Measurements from ENCODE around the gene KCNAB2. TPM values are rescaled to one million over a fixed set of nuclear protein-coding genes. Genes with fewer than 3 reads are reported as not detected.

Gene KCNAB2
- total and polyA plus RNA-seq, 9 donors: 2.4 to 7.8 (median 5.4) TPM

- peaks cover 22% of the 10 kb centered on the region for H3K27me3 ChIP-seq (ENCODE audit: control insufficient read depth, insufficient read depth, low read length)
These were observed 15.0 kb upstream of the KCNAB2 start for GRCh38 chr1:6030547-6031261.

GRCh38 chr1:6033124-6033523, 12.6 kb upstream of the KCNAB2 start:
- 88% methylated on average over 8 of the region's 8 CpGs for WGBS (ENCODE audit: insufficient coverage)
- Histone ChIP-seq H3K27ac (ENCODE audit: low read length) (no peak overlapping the region), H3K27me3 (ENCODE audit: control insufficient read depth, insufficient read depth, low read length) (peaks cover 11% of the 10 kb centered on the region), H3K36me3 (ENCODE audit: control insufficient read depth, insufficient read depth, low read length) (no peaks in the 10 kb centered on the region), H3K9me3 (replicated peaks; ENCODE audit: control insufficient read depth, low read depth, low read length) (no peaks in the 10 kb centered on the region), H3K4me3 (ENCODE audit: low read length) (no peak overlapping the region), H3K4me1 (ENCODE audit: control insufficient read depth, insufficient read depth, low read length) (no peaks in the 10 kb centered on the region)
- DNase-seq: no peak

More at GRCh38 chr1:6030547-6031261, 15.0 kb upstream of the KCNAB2 start:
- Histone ChIP-seq H3K36me3 (ENCODE audit: control insufficient read depth, insufficient read depth, low read length) (no peaks in the 10 kb centered on the region), H3K4me3 (ENCODE audit: low read length) (no peak overlapping the region), H3K9me3 (replicated peaks; ENCODE audit: control insufficient read depth, low read depth, low read length) (no peaks in the 10 kb centered on the region), H3K4me1 (ENCODE audit: control insufficient read depth, insufficient read depth, low read length) (peaks cover 5% of the 10 kb centered on the region), H3K27ac (ENCODE audit: low read length) (no peak overlapping the region)
- DNase-seq: no peak
- WGBS (ENCODE audit: insufficient coverage): 93% methylated on average over 2 of the region's 2 CpGs

GRCh38 chr1:6033986-6034749, 11.5 kb upstream of the KCNAB2 start:
- Histone ChIP-seq H3K9me3 (replicated peaks; ENCODE audit: control insufficient read depth, low read depth, low read length) (no peaks in the 10 kb centered on the region), H3K27me3 (ENCODE audit: control insufficient read depth, insufficient read depth, low read length) (peaks cover 11% of the 10 kb centered on the region), H3K36me3 (ENCODE audit: control insufficient read depth, insufficient read depth, low read length) (no peaks in the 10 kb centered on the region), H3K4me1 (ENCODE audit: control insufficient read depth, insufficient read depth, low read length) (no peaks in the 10 kb centered on the region), H3K4me3 (ENCODE audit: low read length) (no peak overlapping the region), H3K27ac (ENCODE audit: low read length) (no peak overlapping the region)
- peak; percentile 26 for DNase-seq
- 21% methylated on average over 17 of the region's 21 CpGs for WGBS (ENCODE audit: insufficient coverage)

GRCh38 chr1:6034750-6035096, 11.0 kb upstream of the KCNAB2 start:
- Histone ChIP-seq H3K27ac (ENCODE audit: low read length) (no peak overlapping the region), H3K9me3 (replicated peaks; ENCODE audit: control insufficient read depth, low read depth, low read length) (no peaks in the 10 kb centered on the region), H3K4me1 (ENCODE audit: control insufficient read depth, insufficient read depth, low read length) (no peaks in the 10 kb centered on the region), H3K27me3 (ENCODE audit: control insufficient read depth, insufficient read depth, low read length) (peaks cover 13% of the 10 kb centered on the region), H3K4me3 (ENCODE audit: low read length) (no peak overlapping the region), H3K36me3 (ENCODE audit: control insufficient read depth, insufficient read depth, low read length) (no peaks in the 10 kb centered on the region)
- WGBS (ENCODE audit: insufficient coverage): 73% methylated on average over 10 of the region's 10 CpGs
- no peak for DNase-seq

GRCh38 chr1:6035303-6035702, 10.4 kb upstream of the KCNAB2 start:
- no peak overlapping the region for H3K27ac ChIP-seq (ENCODE audit: low read length)
- H3K4me3 ChIP-seq (ENCODE audit: low read length): no peak overlapping the region
- no peaks in the 10 kb centered on the region for H3K9me3 ChIP-seq (replicated peaks; ENCODE audit: control insufficient read depth, low read depth, low read length)
- H3K27me3 ChIP-seq (ENCODE audit: control insufficient read depth, insufficient read depth, low read length): peaks cover 13% of the 10 kb centered on the region
- H3K4me1 ChIP-seq (ENCODE audit: control insufficient read depth, insufficient read depth, low read length): no peaks in the 10 kb centered on the region
- no peaks in the 10 kb centered on the region for H3K36me3 ChIP-seq (ENCODE audit: control insufficient read depth, insufficient read depth, low read length)
- WGBS (ENCODE audit: insufficient coverage): 81% methylated on average over 7 of the region's 15 CpGs
- no peak for DNase-seq

- no peak overlapping the region for H3K27ac ChIP-seq (ENCODE audit: low read length)
- no peaks in the 10 kb centered on the region for H3K4me1 ChIP-seq (ENCODE audit: control insufficient read depth, insufficient read depth, low read length)
- H3K9me3 ChIP-seq (replicated peaks; ENCODE audit: control insufficient read depth, low read depth, low read length): no peaks in the 10 kb centered on the region
- H3K4me3 ChIP-seq (ENCODE audit: low read length): no peak overlapping the region
- 60% methylated on average over 12 of the region's 12 CpGs for WGBS (ENCODE audit: insufficient coverage)
- H3K36me3 ChIP-seq (ENCODE audit: control insufficient read depth, insufficient read depth, low read length): no peaks in the 10 kb centered on the region
- no peak for DNase-seq
- H3K27me3 ChIP-seq (ENCODE audit: control insufficient read depth, insufficient read depth, low read length): peaks cover 13% of the 10 kb centered on the region
These were observed 10.0 kb upstream of the KCNAB2 start for GRCh38 chr1:6035719-6036118.

GRCh38 chr1:6037338-6037762, 8.3 kb upstream of the KCNAB2 start:
- Histone ChIP-seq H3K4me3 (ENCODE audit: low read length) (no peak overlapping the region), H3K4me1 (ENCODE audit: control insufficient read depth, insufficient read depth, low read length) (no peaks in the 10 kb centered on the region), H3K9me3 (replicated peaks; ENCODE audit: control insufficient read depth, low read depth, low read length) (no peaks in the 10 kb centered on the region), H3K27ac (ENCODE audit: low read length) (no peak overlapping the region), H3K27me3 (ENCODE audit: control insufficient read depth, insufficient read depth, low read length) (peaks cover 13% of the 10 kb centered on the region), H3K36me3 (ENCODE audit: control insufficient read depth, insufficient read depth, low read length) (no peaks in the 10 kb centered on the region)
- WGBS (ENCODE audit: insufficient coverage): 37% methylated on average over 5 of the region's 9 CpGs
- DNase-seq: no peak

GRCh38 chr1:6038603-6039002, 7.1 kb upstream of the KCNAB2 start:
- Histone ChIP-seq H3K9me3 (replicated peaks; ENCODE audit: control insufficient read depth, low read depth, low read length) (no peaks in the 10 kb centered on the region), H3K4me1 (ENCODE audit: control insufficient read depth, insufficient read depth, low read length) (no peaks in the 10 kb centered on the region), H3K36me3 (ENCODE audit: control insufficient read depth, insufficient read depth, low read length) (no peaks in the 10 kb centered on the region), H3K4me3 (ENCODE audit: low read length) (no peak overlapping the region), H3K27ac (ENCODE audit: low read length) (no peak overlapping the region), H3K27me3 (ENCODE audit: control insufficient read depth, insufficient read depth, low read length) (peaks cover 13% of the 10 kb centered on the region)
- no peak for DNase-seq
- WGBS (ENCODE audit: insufficient coverage): 63% methylated on average over 6 of the region's 7 CpGs

- H3K4me1 ChIP-seq (ENCODE audit: control insufficient read depth, insufficient read depth, low read length): no peaks in the 10 kb centered on the region
- no peak overlapping the region for H3K27ac ChIP-seq (ENCODE audit: low read length)
- no peak overlapping the region for H3K4me3 ChIP-seq (ENCODE audit: low read length)
- DNase-seq: no peak
- 80% methylated on average over 13 of the region's 15 CpGs for WGBS (ENCODE audit: insufficient coverage)
- H3K9me3 ChIP-seq (replicated peaks; ENCODE audit: control insufficient read depth, low read depth, low read length): no peaks in the 10 kb centered on the region
- H3K36me3 ChIP-seq (ENCODE audit: control insufficient read depth, insufficient read depth, low read length): no peaks in the 10 kb centered on the region
- peaks cover 13% of the 10 kb centered on the region for H3K27me3 ChIP-seq (ENCODE audit: control insufficient read depth, insufficient read depth, low read length)
These were observed 6.7 kb upstream of the KCNAB2 start for GRCh38 chr1:6039031-6039430.

- no peaks in the 10 kb centered on the region for H3K9me3 ChIP-seq (replicated peaks; ENCODE audit: control insufficient read depth, low read depth, low read length)
- no peak overlapping the region for H3K27ac ChIP-seq (ENCODE audit: low read length)
- no peaks in the 10 kb centered on the region for H3K36me3 ChIP-seq (ENCODE audit: control insufficient read depth, insufficient read depth, low read length)
- H3K4me3 ChIP-seq (ENCODE audit: low read length): no peak overlapping the region
- peaks cover 6% of the 10 kb centered on the region for H3K27me3 ChIP-seq (ENCODE audit: control insufficient read depth, insufficient read depth, low read length)
- no peak for DNase-seq
- WGBS (ENCODE audit: insufficient coverage): 82% methylated on average over 10 of the region's 15 CpGs
- H3K4me1 ChIP-seq (ENCODE audit: control insufficient read depth, insufficient read depth, low read length): no peaks in the 10 kb centered on the region
These were observed 5.2 kb upstream of the KCNAB2 start for GRCh38 chr1:6040444-6040843.

Data from muscle of leg (tissue), 11 donors.